ENCODE results near the gene NDNF.

GRCh38 chr4:121098266-121098665 lies 25.9 kb upstream of the NDNF start:
- TF ChIP-seq MYC (IDR thresholded peaks at IDR 0.05; ENCODE audit: low read depth, low read length) (no peak), CTCF (IDR thresholded peaks at IDR 0.05; ENCODE audit: low read depth, low read length) (no peak)

Data from NB4 (cell line).